Measurements from ENCODE around the gene ASCL4. TPM values are rescaled to one million over a fixed set of nuclear protein-coding genes. Genes with fewer than 3 reads are reported as not detected.

The ASCL4 gene
- polyA plus RNA-seq, 1 experiment, result not detected

- DNase-seq (ENCODE audit: low read depth, low spot score), result no peak
- H3K27ac ChIP-seq (ENCODE audit: low read depth, low read length), result no peak overlapping the region
- POLR2A ChIA-PET, result no interaction called here
- CTCF ChIA-PET, result no interaction called here
- H3K9me3 ChIP-seq (ENCODE audit: control insufficient read depth, insufficient read depth, low read length), result no peaks in the 10 kb centered on the region
- no peaks in the 10 kb centered on the region for H3K27me3 ChIP-seq (ENCODE audit: control insufficient read depth, insufficient read depth, low read length)
- TF ChIP-seq, protein P1, sequence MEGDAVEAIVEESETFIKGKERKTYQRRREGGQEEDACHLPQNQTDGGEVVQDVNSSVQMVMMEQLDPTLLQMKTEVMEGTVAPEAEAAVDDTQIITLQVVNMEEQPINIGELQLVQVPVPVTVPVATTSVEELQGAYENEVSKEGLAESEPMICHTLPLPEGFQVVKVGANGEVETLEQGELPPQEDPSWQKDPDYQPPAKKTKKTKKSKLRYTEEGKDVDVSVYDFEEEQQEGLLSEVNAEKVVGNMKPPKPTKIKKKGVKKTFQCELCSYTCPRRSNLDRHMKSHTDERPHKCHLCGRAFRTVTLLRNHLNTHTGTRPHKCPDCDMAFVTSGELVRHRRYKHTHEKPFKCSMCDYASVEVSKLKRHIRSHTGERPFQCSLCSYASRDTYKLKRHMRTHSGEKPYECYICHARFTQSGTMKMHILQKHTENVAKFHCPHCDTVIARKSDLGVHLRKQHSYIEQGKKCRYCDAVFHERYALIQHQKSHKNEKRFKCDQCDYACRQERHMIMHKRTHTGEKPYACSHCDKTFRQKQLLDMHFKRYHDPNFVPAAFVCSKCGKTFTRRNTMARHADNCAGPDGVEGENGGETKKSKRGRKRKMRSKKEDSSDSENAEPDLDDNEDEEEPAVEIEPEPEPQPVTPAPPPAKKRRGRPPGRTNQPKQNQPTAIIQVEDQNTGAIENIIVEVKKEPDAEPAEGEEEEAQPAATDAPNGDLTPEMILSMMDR (IDR thresholded peaks at IDR 0.05; ENCODE audit: low read depth, low read length), result no peak
- no peak overlapping the region for H3K4me3 ChIP-seq (ENCODE audit: low read depth, low read length)
Observed at GRCh38 chr12:107734139-107734538, 40.4 kb upstream of the ASCL4 start.

DNA sequence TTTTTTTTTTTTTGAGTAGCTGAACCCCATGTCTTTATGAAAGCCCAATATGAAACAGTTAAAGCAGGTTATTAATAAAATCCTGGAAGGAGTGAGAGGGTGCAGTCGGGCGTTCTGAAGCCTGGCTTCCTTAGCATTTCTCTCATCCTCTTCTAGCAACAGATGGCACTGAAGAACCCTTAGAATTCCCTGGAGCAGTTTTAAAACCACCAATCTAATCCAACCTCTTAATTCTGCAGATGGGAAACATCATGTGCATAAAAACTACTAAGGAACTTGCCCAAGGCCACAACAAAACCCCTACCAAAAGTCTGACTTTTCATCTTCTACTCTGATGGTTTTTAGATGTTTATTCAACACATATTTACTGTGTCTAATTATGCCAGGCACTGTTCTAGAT lies 38.7 kb upstream of the ASCL4 start:
- DNase-seq (ENCODE audit: low read depth, low spot score), result no peak
- ChIA-PET CTCF (no interaction called here), POLR2A (no interaction called here)
- Histone ChIP-seq H3K9me3 (ENCODE audit: control insufficient read depth, insufficient read depth, low read length) (no peaks in the 10 kb centered on the region), H3K27ac (ENCODE audit: low read depth, low read length) (no peak overlapping the region), H3K27me3 (ENCODE audit: control insufficient read depth, insufficient read depth, low read length) (no peaks in the 10 kb centered on the region), H3K4me3 (ENCODE audit: low read depth, low read length) (no peak overlapping the region)
- TF ChIP-seq, protein P1 (IDR thresholded peaks at IDR 0.05; ENCODE audit: low read depth, low read length), result no peak

GRCh38 chr12:107736914-107737313 lies 37.6 kb upstream of the ASCL4 start:
- ChIA-PET POLR2A (no interaction called here), CTCF (no interaction called here)
- H3K27me3 ChIP-seq (ENCODE audit: control insufficient read depth, insufficient read depth, low read length), result no peaks in the 10 kb centered on the region
- H3K9me3 ChIP-seq (ENCODE audit: control insufficient read depth, insufficient read depth, low read length), result no peaks in the 10 kb centered on the region
- no peak overlapping the region for H3K4me3 ChIP-seq (ENCODE audit: low read depth, low read length)
- TF ChIP-seq, protein P1 (IDR thresholded peaks at IDR 0.05; ENCODE audit: low read depth, low read length), result no peak
- DNase-seq (ENCODE audit: low read depth, low spot score), result no peak
- no peak overlapping the region for H3K27ac ChIP-seq (ENCODE audit: low read depth, low read length)

- ChIA-PET POLR2A (no interaction called here), CTCF (interaction anchor here (0.6 to 1.0 kb wide), 2 partner anchors 53 to 73 kb away, joined by 3 read pairs; no protein-coding TSS in a partner anchor)
- Histone ChIP-seq H3K4me3 (ENCODE audit: low read depth, low read length) (no peak overlapping the region), H3K27ac (ENCODE audit: low read depth, low read length) (no peak overlapping the region), H3K27me3 (ENCODE audit: control insufficient read depth, insufficient read depth, low read length) (no peaks in the 10 kb centered on the region), H3K9me3 (ENCODE audit: control insufficient read depth, insufficient read depth, low read length) (no peaks in the 10 kb centered on the region)
- TF ChIP-seq, protein P1 (IDR thresholded peaks at IDR 0.05; ENCODE audit: low read depth, low read length), result no peak
- DNase-seq (ENCODE audit: low read depth, low spot score), result peak; percentile 38
Observed at GRCh38 chr12:107748472-107748871, 26.0 kb upstream of the ASCL4 start.

- no peak for DNase-seq (ENCODE audit: low read depth, low spot score)
- no peaks in the 10 kb centered on the region for H3K27me3 ChIP-seq (ENCODE audit: control insufficient read depth, insufficient read depth, low read length)
- H3K9me3 ChIP-seq (ENCODE audit: control insufficient read depth, insufficient read depth, low read length), result no peaks in the 10 kb centered on the region
- CTCF ChIA-PET, result interaction anchor here (0.6 to 1.0 kb wide), 2 partner anchors 54 to 73 kb away, joined by 3 read pairs; no protein-coding TSS in a partner anchor
- H3K4me3 ChIP-seq (ENCODE audit: low read depth, low read length), result no peak overlapping the region
- TF ChIP-seq, protein P1 (IDR thresholded peaks at IDR 0.05; ENCODE audit: low read depth, low read length), result no peak
- H3K27ac ChIP-seq (ENCODE audit: low read depth, low read length), result peak overlapping the region; percentile 42
- POLR2A ChIA-PET, result interaction anchor here (0.7 kb wide), 1 partner anchor 242 kb away, joined by 4 read pairs; no protein-coding TSS in a partner anchor
Observed at GRCh38 chr12:107749083-107749482, 25.4 kb upstream of the ASCL4 start.
